ENCODE data around the gene RNF123. TPM values are rescaled to one million over a fixed set of nuclear protein-coding genes. Genes with fewer than 3 reads are reported as not detected.
A peak's percentile ranks its signal among the peaks of the same experiment; 100 is the strongest.

Gene RNF123
- total RNA-seq, 8 experiments from 2014 or later, result 10.9 to 41.8 (median 16.2) TPM

- ATAC-seq (replicated peaks in 6 of 8), result no peak
- in situ Hi-C loops (cut with MboI; ENCODE audit: low pct_unique_long_range_greater_than_20kb in 2 of 9, low sequenced_read_pairs in 9 of 9, unreplicated experiment in 9 of 9), result no loop called here
- Histone ChIP-seq H3K4me3 (no peak overlapping the region), H3K4me1 (replicated peaks in 1 of 2) (no peaks in the 10 kb centered on the region), H3K27ac (no peak overlapping the region)
- 55 to 100% (median 83%) methylated on average over 3 to 6 of the region's 21 CpGs; no CpG with 5 or more reads in 7 of the 10 experiments for WGBS, 10 experiments
Observed at GRCh38 chr3:49652903-49653415, 36.4 kb upstream of the RNF123 start.

DNA sequence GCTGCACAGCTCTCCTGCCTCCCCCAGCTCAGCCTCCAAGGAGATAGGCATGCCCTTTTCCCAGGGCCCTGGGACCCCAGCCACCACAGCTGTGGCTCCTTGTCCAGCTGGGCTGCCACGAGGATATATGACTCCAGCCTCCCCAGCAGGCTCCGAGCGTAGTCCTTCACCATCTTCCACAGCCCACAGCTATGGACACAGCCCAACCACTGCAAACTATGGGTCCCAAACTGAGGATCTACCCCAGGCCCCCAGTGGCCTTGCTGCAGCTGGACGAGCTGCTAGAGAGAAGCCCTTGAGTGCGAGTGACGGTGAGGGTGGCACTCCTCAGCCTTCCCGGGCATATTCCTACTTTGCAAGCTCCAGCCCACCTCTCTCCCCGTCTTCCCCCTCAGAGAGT is 35.7 kb upstream of the RNF123 start:
- in situ Hi-C loops (cut with MboI; ENCODE audit: low pct_unique_long_range_greater_than_20kb in 2 of 9, low sequenced_read_pairs in 9 of 9, unreplicated experiment in 9 of 9), result no loop called here
- no peak overlapping the region for H3K27ac ChIP-seq
- H3K4me3 ChIP-seq, result no peak overlapping the region
- ATAC-seq (replicated peaks in 6 of 8), result no peak
- 0 to 90% (median 79%) methylated on average over 1 to 3 of the region's 8 CpGs; no CpG with 5 or more reads in 6 of the 10 experiments for WGBS, 10 experiments
- no peaks in the 10 kb centered on the region for H3K4me1 ChIP-seq (replicated peaks in 1 of 2)

DNA sequence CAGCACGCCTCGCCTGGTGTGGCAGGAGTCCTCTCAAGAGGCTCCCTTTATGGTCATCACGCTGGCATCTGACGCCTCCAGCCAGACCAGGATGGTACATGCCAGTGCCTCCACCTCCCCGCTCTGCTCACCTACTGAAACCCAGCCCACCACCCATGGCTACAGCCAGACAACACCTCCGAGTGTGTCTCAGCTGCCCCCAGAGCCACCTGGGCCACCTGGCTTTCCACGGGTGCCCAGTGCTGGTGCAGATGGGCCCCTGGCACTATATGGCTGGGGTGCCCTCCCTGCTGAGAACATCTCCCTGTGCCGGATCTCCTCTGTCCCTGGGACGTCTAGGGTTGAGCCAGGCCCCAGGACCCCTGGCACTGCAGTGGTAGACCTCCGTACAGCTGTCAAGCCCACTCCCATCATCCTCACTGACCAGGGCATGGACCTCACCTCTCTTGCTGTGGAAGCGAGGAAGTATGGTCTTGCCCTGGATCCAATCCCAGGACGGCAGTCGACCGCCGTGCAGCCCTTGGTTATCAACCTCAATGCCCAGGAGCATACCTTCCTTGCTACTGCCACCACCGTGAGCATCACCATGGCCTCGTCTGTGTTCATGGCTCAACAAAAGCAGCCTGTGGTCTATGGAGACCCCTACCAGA is 35.1 kb upstream of the RNF123 start:
- Histone ChIP-seq H3K27ac (no peak overlapping the region), H3K4me1 (replicated peaks in 1 of 2) (no peaks in the 10 kb centered on the region), H3K4me3 (no peak overlapping the region)
- no peak for ATAC-seq (replicated peaks in 6 of 8)
- 70 to 96% (median 78%) methylated on average over 4 to 7 of the region's 17 CpGs; no CpG with 5 or more reads in 6 of the 10 experiments for WGBS, 10 experiments
- in situ Hi-C loops (cut with MboI; ENCODE audit: low pct_unique_long_range_greater_than_20kb in 2 of 9, low sequenced_read_pairs in 9 of 9, unreplicated experiment in 9 of 9), result no loop called here

DNA sequence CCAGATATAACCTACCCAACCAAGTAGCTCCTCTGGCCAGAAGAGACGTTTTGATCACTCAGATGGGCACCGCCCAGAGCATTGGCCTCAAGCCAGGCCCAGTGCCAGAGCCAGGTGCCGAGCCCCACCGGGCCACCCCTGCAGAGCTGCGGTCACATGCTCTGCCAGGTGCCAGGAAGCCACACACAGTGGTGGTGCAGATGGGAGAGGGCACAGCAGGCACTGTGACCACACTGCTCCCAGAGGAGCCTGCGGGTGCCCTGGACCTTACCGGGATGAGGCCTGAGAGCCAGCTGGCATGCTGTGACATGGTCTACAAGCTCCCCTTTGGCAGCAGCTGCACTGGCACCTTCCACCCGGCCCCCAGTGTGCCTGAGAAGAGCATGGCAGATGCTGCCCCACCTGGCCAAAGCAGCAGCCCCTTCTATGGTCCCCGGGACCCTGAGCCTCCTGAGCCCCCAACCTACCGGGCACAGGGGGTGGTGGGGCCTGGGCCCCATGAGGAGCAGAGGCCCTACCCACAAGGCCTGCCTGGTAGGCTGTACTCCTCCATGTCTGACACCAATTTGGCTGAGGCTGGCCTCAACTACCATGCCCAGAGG is 34.3 kb upstream of the RNF123 start:
- Histone ChIP-seq H3K4me1 (replicated peaks in 1 of 2) (no peaks in the 10 kb centered on the region), H3K4me3 (no peak overlapping the region), H3K27ac (no peak overlapping the region)
- in situ Hi-C loops (cut with MboI; ENCODE audit: low pct_unique_long_range_greater_than_20kb in 2 of 9, low sequenced_read_pairs in 9 of 9, unreplicated experiment in 9 of 9), result no loop called here
- ATAC-seq (replicated peaks in 6 of 8), result peak in 1 of 8 experiments; percentile 2
- 0 to 100% (median 80%) methylated on average over 1 to 2 of the region's 10 CpGs; no CpG with 5 or more reads in 7 of the 10 experiments for whole genome bisulfite sequencing, 10 experiments

DNA sequence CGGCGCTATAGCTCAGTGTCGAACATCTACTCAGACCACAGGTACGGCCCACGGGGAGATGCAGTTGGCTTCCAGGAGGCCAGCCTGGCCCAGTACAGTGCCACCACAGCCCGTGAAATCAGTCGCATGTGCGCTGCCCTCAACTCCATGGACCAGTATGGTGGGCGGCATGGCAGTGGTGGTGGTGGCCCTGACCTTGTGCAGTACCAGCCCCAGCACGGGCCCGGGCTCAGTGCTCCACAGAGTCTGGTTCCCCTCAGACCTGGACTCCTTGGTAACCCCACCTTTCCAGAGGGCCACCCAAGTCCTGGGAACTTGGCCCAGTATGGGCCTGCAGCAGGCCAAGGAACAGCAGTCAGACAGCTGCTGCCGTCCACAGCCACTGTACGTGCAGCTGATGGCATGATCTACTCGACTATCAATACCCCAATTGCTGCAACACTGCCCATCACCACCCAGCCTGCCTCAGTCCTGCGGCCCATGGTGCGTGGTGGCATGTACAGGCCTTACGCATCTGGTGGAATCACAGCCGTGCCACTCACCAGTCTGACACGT is 33.5 kb upstream of the RNF123 start:
- no peak for ATAC-seq (replicated peaks in 6 of 8)
- WGBS, 10 experiments, result 80 to 100% (median 90%) methylated on average over 1 to 6 of the region's 19 CpGs; no CpG with 5 or more reads in 6 of the 10 experiments
- Histone ChIP-seq H3K4me1 (replicated peaks in 1 of 2) (no peaks in the 10 kb centered on the region), H3K27ac (no peak overlapping the region), H3K4me3 (no peak overlapping the region)
- in situ Hi-C loops (cut with MboI; ENCODE audit: low pct_unique_long_range_greater_than_20kb in 2 of 9, low sequenced_read_pairs in 9 of 9, unreplicated experiment in 9 of 9), result no loop called here

GRCh38 chr3:49656541-49657112 is 32.7 kb upstream of the RNF123 start:
- Histone ChIP-seq H3K4me1 (replicated peaks in 1 of 2) (no peaks in the 10 kb centered on the region), H3K4me3 (no peak overlapping the region), H3K27ac (no peak overlapping the region)
- WGBS, 10 experiments, result 0 to 67% (median 56%) methylated on average over 2 to 9 of the region's 18 CpGs; no CpG with 5 or more reads in 6 of the 10 experiments
- in situ Hi-C loops (cut with MboI; ENCODE audit: low pct_unique_long_range_greater_than_20kb in 2 of 9, low sequenced_read_pairs in 9 of 9, unreplicated experiment in 9 of 9), result no loop called here
- ATAC-seq (replicated peaks in 6 of 8), result peak in 3 of 8 experiments; percentile 66 to 89 (median 88)

DNA sequence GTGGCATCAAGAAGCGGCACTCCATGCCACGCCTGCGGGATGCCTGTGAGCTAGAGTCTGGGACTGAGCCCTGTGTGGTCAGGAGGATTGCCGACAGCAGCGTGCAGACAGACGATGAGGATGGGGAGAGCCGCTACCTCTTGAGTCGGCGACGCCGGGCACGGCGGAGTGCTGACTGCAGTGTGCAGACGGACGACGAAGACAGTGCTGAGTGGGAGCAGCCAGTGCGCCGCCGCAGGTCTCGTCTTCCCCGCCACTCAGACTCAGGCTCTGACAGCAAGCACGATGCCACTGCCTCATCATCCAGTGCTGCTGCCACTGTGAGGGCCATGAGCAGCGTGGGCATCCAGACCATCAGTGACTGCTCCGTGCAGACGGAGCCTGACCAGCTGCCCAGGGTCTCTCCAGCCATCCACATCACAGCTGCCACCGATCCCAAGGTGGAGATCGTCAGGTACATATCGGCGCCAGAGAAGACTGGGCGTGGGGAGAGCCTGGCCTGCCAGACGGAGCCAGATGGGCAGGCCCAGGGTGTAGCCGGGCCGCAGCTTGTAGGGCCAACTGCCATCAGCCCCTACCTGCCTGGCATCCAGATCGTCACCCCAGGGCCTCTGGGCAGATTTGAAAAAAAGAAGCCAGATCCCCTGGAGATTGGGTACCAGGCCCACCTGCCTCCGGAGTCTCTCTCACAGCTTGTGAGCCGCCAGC is 32.0 kb upstream of the RNF123 start:
- Histone ChIP-seq H3K4me3 (no peak overlapping the region), H3K4me1 (replicated peaks in 1 of 2) (no peaks in the 10 kb centered on the region), H3K27ac (no peak overlapping the region)
- WGBS, 10 experiments, result 87 to 99% (median 96%) methylated on average over 3 to 11 of the region's 36 CpGs; no CpG with 5 or more reads in 6 of the 10 experiments
- in situ Hi-C loops (cut with MboI; ENCODE audit: low pct_unique_long_range_greater_than_20kb in 2 of 9, low sequenced_read_pairs in 9 of 9, unreplicated experiment in 9 of 9), result no loop called here
- ATAC-seq (replicated peaks in 6 of 8), result no peak

DNA sequence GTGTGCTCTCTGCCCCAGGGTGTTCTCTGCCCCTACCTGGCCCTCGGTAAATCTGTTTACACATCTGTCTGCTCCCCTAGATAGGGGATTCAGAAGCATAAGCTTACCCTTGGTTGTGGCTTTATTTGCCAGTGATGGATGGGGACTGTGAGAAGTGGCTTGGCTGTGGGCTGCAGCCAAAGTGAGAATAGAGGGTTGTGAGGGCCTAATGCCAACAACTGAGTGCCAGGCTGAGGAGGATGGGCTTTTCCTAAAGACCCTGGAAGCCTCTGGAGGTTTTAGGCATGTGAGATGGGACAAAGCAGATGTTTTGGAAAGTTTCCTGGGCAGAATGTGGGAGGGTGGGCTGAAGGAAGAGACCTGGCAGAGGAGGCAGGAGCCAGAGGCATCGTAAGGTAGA is 30.6 kb upstream of the RNF123 start:
- in situ Hi-C loops (cut with MboI; ENCODE audit: low pct_unique_long_range_greater_than_20kb in 2 of 9, low sequenced_read_pairs in 9 of 9, unreplicated experiment in 9 of 9), result no loop called here
- 60 to 100% (median 71%) methylated on average over 1 of the region's 2 CpGs; no CpG with 5 or more reads in 5 of the 10 experiments for WGBS, 10 experiments
- no peak overlapping the region for H3K27ac ChIP-seq
- ATAC-seq (replicated peaks in 6 of 8), result no peak
- no peaks in the 10 kb centered on the region for H3K4me1 ChIP-seq (replicated peaks in 1 of 2)
- no peak overlapping the region for H3K4me3 ChIP-seq

DNA sequence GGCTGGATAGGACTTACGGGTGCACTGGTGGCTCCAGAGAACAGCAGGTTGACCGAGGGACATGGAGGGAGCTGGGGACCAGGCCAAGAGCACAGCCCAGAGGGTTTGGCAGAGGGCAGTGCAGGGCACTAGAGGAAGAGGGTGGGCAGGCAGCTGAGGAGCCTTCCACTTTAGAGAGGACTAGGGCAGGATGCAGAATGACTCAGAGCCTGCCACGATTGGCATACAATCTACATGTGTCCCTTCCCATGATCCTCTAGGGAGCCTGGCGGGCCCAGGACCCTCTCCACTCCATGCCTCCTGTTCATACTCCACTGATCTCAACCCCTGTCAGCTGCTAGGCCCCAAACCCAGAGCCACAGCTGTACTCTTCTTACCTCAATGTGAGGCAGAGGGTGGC is 29.6 kb upstream of the RNF123 start:
- in situ Hi-C loops (cut with MboI; ENCODE audit: low pct_unique_long_range_greater_than_20kb in 2 of 9, low sequenced_read_pairs in 9 of 9, unreplicated experiment in 9 of 9), result no loop called here
- WGBS, 10 experiments, result 32 to 100% (median 69%) methylated on average over 1 to 4 of the region's 4 CpGs; no CpG with 5 or more reads in 5 of the 10 experiments
- no peaks in the 10 kb centered on the region for H3K4me1 ChIP-seq (replicated peaks in 1 of 2)
- H3K4me3 ChIP-seq, result no peak overlapping the region
- no peak overlapping the region for H3K27ac ChIP-seq
- ATAC-seq (replicated peaks in 6 of 8), result peak in 2 of 8 experiments; percentile 1 to 2

- H3K4me1 ChIP-seq (replicated peaks in 1 of 2), result no peaks in the 10 kb centered on the region
- H3K27ac ChIP-seq, result no peak overlapping the region
- H3K4me3 ChIP-seq, result no peak overlapping the region
- 40 to 100% (median 100%) methylated on average over 1 to 2 of the region's 14 CpGs; no CpG with 5 or more reads in 5 of the 10 experiments for WGBS, 10 experiments
- in situ Hi-C loops (cut with MboI; ENCODE audit: low pct_unique_long_range_greater_than_20kb in 2 of 9, low sequenced_read_pairs in 9 of 9, unreplicated experiment in 9 of 9), result no loop called here
- ATAC-seq (replicated peaks in 6 of 8), result peak in 5 of 8 experiments; percentile 59 to 90 (median 72)
Observed at GRCh38 chr3:49661281-49661680, 28.1 kb upstream of the RNF123 start.

DNA sequence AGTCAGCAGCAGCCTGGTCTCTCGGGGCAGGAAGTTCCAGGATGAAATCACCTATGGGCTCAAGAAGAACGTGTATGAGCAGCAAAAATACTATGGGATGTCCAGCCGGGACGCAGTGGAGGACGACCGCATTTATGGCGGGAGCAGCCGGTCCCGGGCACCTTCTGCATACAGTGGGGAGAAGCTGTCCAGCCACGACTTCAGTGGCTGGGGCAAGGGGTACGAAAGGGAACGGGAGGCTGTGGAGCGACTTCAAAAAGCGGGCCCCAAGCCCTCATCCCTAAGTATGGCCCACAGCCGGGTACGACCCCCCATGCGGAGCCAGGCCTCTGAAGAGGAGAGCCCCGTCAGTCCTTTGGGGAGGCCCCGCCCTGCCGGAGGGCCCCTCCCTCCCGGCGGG is 27.3 kb upstream of the RNF123 start:
- ATAC-seq (replicated peaks in 6 of 8), result no peak
- 40 to 91% (median 90%) methylated on average over 1 to 10 of the region's 22 CpGs; no CpG with 5 or more reads in 7 of the 10 experiments for WGBS, 10 experiments
- in situ Hi-C loops (cut with MboI; ENCODE audit: low pct_unique_long_range_greater_than_20kb in 2 of 9, low sequenced_read_pairs in 9 of 9, unreplicated experiment in 9 of 9), result no loop called here
- no peak overlapping the region for H3K27ac ChIP-seq
- H3K4me3 ChIP-seq, result no peak overlapping the region
- no peaks in the 10 kb centered on the region for H3K4me1 ChIP-seq (replicated peaks in 1 of 2)

DNA sequence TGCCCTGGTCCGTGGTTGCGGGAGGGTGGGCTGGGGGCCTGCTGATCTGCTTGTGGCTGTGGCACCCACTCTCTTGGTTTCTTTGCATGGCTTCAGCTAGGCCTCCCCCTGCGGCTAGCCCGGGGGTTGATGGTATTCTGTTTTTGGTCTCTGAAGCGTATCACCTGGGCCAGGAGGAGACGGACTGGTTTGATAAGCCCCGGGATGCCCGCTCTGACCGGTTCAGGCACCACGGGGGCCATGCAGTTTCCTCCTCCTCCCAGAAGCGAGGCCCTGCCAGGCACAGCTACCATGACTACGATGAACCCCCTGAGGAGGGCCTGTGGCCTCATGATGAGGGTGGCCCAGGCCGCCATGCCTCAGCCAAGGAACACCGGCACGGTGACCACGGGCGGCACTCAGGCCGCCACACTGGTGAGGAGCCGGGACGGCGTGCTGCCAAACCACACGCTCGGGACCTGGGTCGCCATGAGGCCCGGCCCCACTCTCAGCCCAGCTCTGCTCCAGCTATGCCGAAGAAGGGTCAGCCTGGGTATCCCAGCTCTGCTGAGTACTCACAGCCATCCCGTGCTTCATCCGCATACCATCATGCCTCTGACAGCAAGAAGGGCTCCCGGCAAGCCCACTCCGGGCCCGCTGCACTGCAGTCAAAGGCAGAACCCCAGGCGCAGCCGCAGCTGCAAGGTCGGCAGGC is 26.5 kb upstream of the RNF123 start:
- WGBS, 10 experiments, result 60 to 100% (median 95%) methylated on average over 1 to 4 of the region's 34 CpGs; no CpG with 5 or more reads in 7 of the 10 experiments
- Histone ChIP-seq H3K27ac (no peak overlapping the region), H3K4me1 (replicated peaks in 1 of 2) (no peaks in the 10 kb centered on the region), H3K4me3 (no peak overlapping the region)
- ATAC-seq (replicated peaks in 6 of 8), result no peak
- in situ Hi-C loops (cut with MboI; ENCODE audit: low pct_unique_long_range_greater_than_20kb in 2 of 9, low sequenced_read_pairs in 9 of 9, unreplicated experiment in 9 of 9), result no loop called here

Data from motor neuron (in vitro differentiated cells).